A549 (cell line): Measurements from ENCODE around the gene PTPN4. TPM values are rescaled to one million over a fixed set of nuclear protein-coding genes. Genes with fewer than 3 reads are reported as not detected.

ENCODE experiments used
- ATAC-seq, 2 experiments: fragments of 200-7000 bp in 1 of 2; fragments of >200 bp in 1 of 2; cut with Nextera tagmentation in 1 of 2; cut with Tn5 transposase in 1 of 2; 3 replicates each; pipeline versions ENCODE4 v1.8.0 to v1.9.1; 2018 to 2020; ENCODE audit warnings: mild to moderate bottlenecking in 1 of 2, moderate library complexity in 1 of 2
- CTCF ChIA-PET: fragments of 300-600 bp; sonication (Branson Sonifier 250); formaldehyde crosslinking; extraction: SDS; loops from one replicate; lab custom pipeline; 2021; ENCODE audit warnings: antibody characterized with exemption, inconsistent platforms; lab: Yijun Ruan, JAX
- POLR2A ChIA-PET: fragments of 350-600 bp; formaldehyde crosslinking; extraction: SDS; loops from one replicate; lab custom pipeline; 2021; ENCODE audit warnings: antibody characterized with exemption, inconsistent platforms; lab: Yijun Ruan, JAX
- DNase-seq, 2 experiments: peaks; one replicate each; pipeline versions ENCODE4 v3.0.0 to v3.0.0-alpha.2; 2011 to 2016; ENCODE audit warnings: low read depth in 1 of 2, low spot score in 1 of 2
- FAIRE-seq: peaks from 2 replicates; lab custom pipeline; 2011; peaks lifted over from hg19 to GRCh38; lab: Jason Lieb, UNC
- H3K27ac ChIP-seq, 2 experiments: fragments of >200 bp; sonication (Bioruptor Twin); formaldehyde crosslinking; 3 replicates each; pipeline ENCODE4 v1.5.1; 2016 to 2017
- H3K4me1 ChIP-seq: fragments of >200 bp; sonication (Bioruptor Twin); formaldehyde crosslinking; 3 replicates; pipeline ENCODE4 v1.6.1; 2016
- H3K4me2 ChIP-seq: fragments of >200 bp; sonication (Bioruptor Twin); formaldehyde crosslinking; 3 replicates; pipeline ENCODE4 v1.6.1; 2016
- H3K4me3 ChIP-seq: fragments of >200 bp; sonication (Bioruptor Twin); formaldehyde crosslinking; 3 replicates; pipeline ENCODE4 v1.5.1; 2016
- H3K9me3 ChIP-seq: fragments of >200 bp; sonication (Bioruptor Twin); formaldehyde crosslinking; 3 replicates; pipeline ENCODE4 v1.6.1; 2016
- CBX8 ChIP-seq: fragments of 200-600 bp; sonication (generic); IDR thresholded peaks from 2 replicates; pipeline ENCODE4 v1.6.1; 2016
- E2F6 ChIP-seq: IDR thresholded peaks from 2 replicates; pipeline ENCODE4 v1.6.1; 2012; ENCODE audit warnings: low read depth, borderline replicate concordance
- GATA3 ChIP-seq: IDR thresholded peaks from 2 replicates; pipeline ENCODE4 v1.6.1; 2012; ENCODE audit warnings: borderline replicate concordance
- HMGXB4 ChIP-seq: fragments of 250-450 bp; sonication (Bioruptor Pico); IDR thresholded peaks from 2 replicates; pipeline ENCODE4 v1.5.0; 2021; ENCODE audit warnings: mild to moderate bottlenecking, moderate library complexity, borderline replicate concordance
- HOXB13 ChIP-seq: fragments of 250-450 bp; sonication (Bioruptor Pico); IDR thresholded peaks from 2 replicates; pipeline ENCODE4 v1.5.0; 2020; ENCODE audit warnings: low read depth, mild to moderate bottlenecking, moderate library complexity
- HOXB5 ChIP-seq: fragments of 250-450 bp; sonication (Bioruptor Pico); IDR thresholded peaks from 2 replicates; pipeline ENCODE4 v1.5.0; 2020; ENCODE audit warnings: mild to moderate bottlenecking, moderate library complexity
- JUN ChIP-seq, 2 experiments: fragments of >200 bp; sonication (Bioruptor Twin); formaldehyde crosslinking; IDR thresholded peaks; 2 replicates in 1 of 2; 3 replicates in 1 of 2; pipeline ENCODE4 v1.6.1; 2016 to 2017
- KDM1A ChIP-seq: fragments of 200-600 bp; sonication (generic); IDR thresholded peaks from 2 replicates; pipeline ENCODE4 v1.6.1; 2016; ENCODE audit warnings: low read depth, mild to moderate bottlenecking
- KDM5A ChIP-seq: fragments of 200-600 bp; sonication (generic); IDR thresholded peaks from 2 replicates; pipeline ENCODE4 v1.6.1; 2016; ENCODE audit warnings: antibody characterized with exemption, mild to moderate bottlenecking
- MAFK ChIP-seq: fragments of 450-650 bp; IDR thresholded peaks from 2 replicates; pipeline ENCODE4 v1.6.1; 2014; ENCODE audit not compliant: partially characterized antibody
- POLR2A ChIP-seq: IDR thresholded peaks from 2 replicates; pipeline ENCODE4 v1.6.1; 2012; ENCODE audit warnings: mild to moderate bottlenecking, low read length
- RAD21 ChIP-seq, 2 experiments: fragments of >200 bp in 1 of 2; sonication (Bioruptor Twin) in 1 of 2; formaldehyde crosslinking in 1 of 2; IDR thresholded peaks in 1 of 2; conservative IDR thresholded peaks in 1 of 2; 2 replicates in 1 of 2; 3 replicates in 1 of 2; pipeline ENCODE4 v1.6.1; 2012 to 2018; ENCODE audit warnings: inconsistent platforms in 1 of 2
- SMC3 ChIP-seq: fragments of >200 bp; sonication (Bioruptor Twin); formaldehyde crosslinking; IDR thresholded peaks from 3 replicates; pipeline ENCODE4 v1.6.1; 2018; ENCODE audit warnings: inconsistent platforms
- SREBF2 ChIP-seq: fragments of 450-650 bp; IDR thresholded peaks from 2 replicates; pipeline ENCODE4 v1.6.1; 2014; ENCODE audit warnings: mild to moderate bottlenecking, moderate library complexity
- TFCP2L1 ChIP-seq: fragments of 250-450 bp; sonication (Bioruptor Pico); IDR thresholded peaks from 2 replicates; pipeline ENCODE4 v1.5.0; 2021; ENCODE audit warnings: mild to moderate bottlenecking
- USF2 ChIP-seq: fragments of 450-650 bp; IDR thresholded peaks from 2 replicates; pipeline ENCODE4 v1.6.1; 2014; ENCODE audit warnings: antibody characterized with exemption
- WGBS: methylation state at CpG from one replicate; pipeline ENCODE4 v1.1.6; 2017; ENCODE audit errors: missing lambda C conversion rate; 5-methylcytosine and 5-hydroxymethylcytosine counted together
- polyA plus RNA-seq, 4 experiments: library from polyadenylated mRNA; depleted of rRNA in 3 of 4; stranded (reverse); fragments of >200 nt; fragmentation: RNase III in 1 of 4; extraction: RNeasy Plus Mini Kit Qiagen cat#74134 plus additional on column Dnase treatment in 1 of 4; gene quantifications; 2 replicates in 3 of 4; 3 replicates in 1 of 4; pipeline ENCODE4 v1.2.3, GENCODE V29; 2011 to 2017
- TF ChIP-seq, protein P1 (sequence below): fragments of >200 bp; sonication (Bioruptor Twin); formaldehyde crosslinking; IDR thresholded peaks from 3 replicates; pipeline ENCODE4 v1.5.1; 2016

The PTPN4 gene
- polyA plus RNA-seq, 2 of the 4 experiments (the other 2 are of a cell fraction), result 14.5 to 36.6 TPM

DNA sequence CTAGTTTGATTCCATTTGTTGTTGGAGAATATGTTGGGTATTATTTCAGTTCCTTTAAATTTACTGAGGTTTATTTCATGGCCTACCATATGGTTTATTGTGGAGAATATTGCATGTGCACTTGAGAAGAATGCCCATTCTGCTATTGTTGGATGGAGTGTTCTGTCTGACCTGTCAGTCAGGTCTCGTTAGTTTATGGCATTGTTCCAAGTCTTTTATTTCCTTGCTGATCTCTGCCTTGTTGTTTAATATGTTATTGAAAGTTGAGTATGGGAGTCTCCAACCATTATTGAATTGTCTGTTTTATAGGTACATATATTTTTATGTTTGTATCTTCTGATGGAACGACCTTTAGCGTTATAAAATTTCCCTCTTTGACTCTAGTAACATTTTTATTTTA, 86.3 kb downstream of the PTPN4 start:
- TF ChIP-seq TFCP2L1 (CRISPR knock-in tag) (no peak), POLR2A (no peak), HMGXB4 (CRISPR knock-in tag) (no peak), JUN (IDR thresholded peaks at IDR 0.05) (no peak), RAD21 (conservative IDR thresholded peaks at IDR 0.05 in 1 of 2, IDR thresholded peaks at IDR 0.05 in 1 of 2) (no peak), CBX8 (no peak), MAFK (no peak), SMC3 (no peak)
- Histone ChIP-seq H3K9me3 (no peaks in the 10 kb centered on the region; the same call in 2 of the 3 replicates), H3K4me2 (no peak overlapping the region), H3K27ac (no peak overlapping the region), H3K4me3 (no peak overlapping the region), H3K4me1 (peaks cover 8% of the 10 kb centered on the region)
- ATAC-seq (no peak), DNase-seq (no peak), FAIRE-seq (no peak)
- 89% methylated on average over 3 of the region's 3 CpGs for WGBS
- ChIA-PET POLR2A (no interaction called here), CTCF (no interaction called here)

- DNase-seq, result no peak
- Histone ChIP-seq H3K4me1 (no peaks in the 10 kb centered on the region), H3K27ac (no peak overlapping the region), H3K4me2 (no peak overlapping the region), H3K9me3 (peaks cover 24% of the 10 kb centered on the region), H3K4me3 (no peak overlapping the region)
- no peak for ATAC-seq
- TF ChIP-seq JUN (IDR thresholded peaks at IDR 0.05), result no peak
- TF ChIP-seq SMC3, result no peak
- ChIA-PET POLR2A (no interaction called here), CTCF (interaction anchor here (1.5 kb wide), 1 partner anchor 12 kb away, joined by 5 read pairs; no protein-coding TSS in a partner anchor)
- 94% methylated on average over 4 of the region's 4 CpGs for WGBS
- FAIRE-seq, result no peak
Measured at GRCh38 chr2:119849838-119850565, 90.3 kb downstream of the PTPN4 start.

GRCh38 chr2:119852214-119852613, 92.5 kb downstream of the PTPN4 start:
- ATAC-seq, result no peak
- ChIA-PET POLR2A (no interaction called here), CTCF (interaction anchor here (1.1 kb wide), 1 partner anchor 29 kb away, joined by 3 read pairs; no protein-coding TSS in a partner anchor)
- DNase-seq, result no peak
- no peak overlapping the region for H3K4me2 ChIP-seq
- H3K9me3 ChIP-seq, result peaks cover 24% of the 10 kb centered on the region
- TF ChIP-seq E2F6 (no peak), GATA3 (no peak), SREBF2 (no peak), KDM1A (no peak), POLR2A (no peak), KDM5A (no peak), HOXB13 (CRISPR knock-in tag) (no peak), HOXB5 (CRISPR knock-in tag) (no peak), USF2 (no peak)
- TF ChIP-seq, protein P1, sequence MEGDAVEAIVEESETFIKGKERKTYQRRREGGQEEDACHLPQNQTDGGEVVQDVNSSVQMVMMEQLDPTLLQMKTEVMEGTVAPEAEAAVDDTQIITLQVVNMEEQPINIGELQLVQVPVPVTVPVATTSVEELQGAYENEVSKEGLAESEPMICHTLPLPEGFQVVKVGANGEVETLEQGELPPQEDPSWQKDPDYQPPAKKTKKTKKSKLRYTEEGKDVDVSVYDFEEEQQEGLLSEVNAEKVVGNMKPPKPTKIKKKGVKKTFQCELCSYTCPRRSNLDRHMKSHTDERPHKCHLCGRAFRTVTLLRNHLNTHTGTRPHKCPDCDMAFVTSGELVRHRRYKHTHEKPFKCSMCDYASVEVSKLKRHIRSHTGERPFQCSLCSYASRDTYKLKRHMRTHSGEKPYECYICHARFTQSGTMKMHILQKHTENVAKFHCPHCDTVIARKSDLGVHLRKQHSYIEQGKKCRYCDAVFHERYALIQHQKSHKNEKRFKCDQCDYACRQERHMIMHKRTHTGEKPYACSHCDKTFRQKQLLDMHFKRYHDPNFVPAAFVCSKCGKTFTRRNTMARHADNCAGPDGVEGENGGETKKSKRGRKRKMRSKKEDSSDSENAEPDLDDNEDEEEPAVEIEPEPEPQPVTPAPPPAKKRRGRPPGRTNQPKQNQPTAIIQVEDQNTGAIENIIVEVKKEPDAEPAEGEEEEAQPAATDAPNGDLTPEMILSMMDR, result no peak
- WGBS, result 95% methylated on average over 6 of the region's 6 CpGs
- no peak overlapping the region for H3K4me3 ChIP-seq
- no peak overlapping the region for H3K27ac ChIP-seq
- no peak for FAIRE-seq
- H3K4me1 ChIP-seq, result peaks cover 11% of the 10 kb centered on the region
